ENCODE measurements around the gene DRAM1.

Gene DRAM1

DNA sequence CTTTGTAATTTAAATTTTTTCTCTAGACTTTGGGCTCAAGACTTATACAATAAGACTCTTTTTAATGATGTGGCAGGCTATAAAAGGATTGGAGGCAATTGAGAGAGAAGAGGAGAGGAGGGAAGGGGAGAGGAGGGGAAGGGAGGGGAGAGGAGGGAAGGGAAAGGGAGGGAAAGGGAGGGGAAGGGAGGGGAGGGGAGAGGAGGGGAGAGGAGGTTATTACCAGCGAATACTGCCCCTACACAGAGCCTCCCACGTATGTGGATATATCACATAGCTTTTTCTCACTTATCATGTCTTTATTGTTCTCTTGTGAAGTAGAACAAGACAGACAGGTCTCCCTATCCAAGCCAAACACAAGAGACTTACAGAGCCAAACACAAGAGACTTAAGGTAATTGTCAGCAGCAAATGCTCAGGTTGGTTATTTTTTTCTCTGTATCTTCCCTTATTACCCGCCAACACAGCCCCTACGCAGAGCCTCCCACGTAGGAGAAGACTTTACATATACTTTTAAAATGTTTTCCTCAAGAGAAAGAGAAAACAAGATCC is 63.1 kb downstream of the DRAM1 start:
- DNase-seq = no peak

DNA sequence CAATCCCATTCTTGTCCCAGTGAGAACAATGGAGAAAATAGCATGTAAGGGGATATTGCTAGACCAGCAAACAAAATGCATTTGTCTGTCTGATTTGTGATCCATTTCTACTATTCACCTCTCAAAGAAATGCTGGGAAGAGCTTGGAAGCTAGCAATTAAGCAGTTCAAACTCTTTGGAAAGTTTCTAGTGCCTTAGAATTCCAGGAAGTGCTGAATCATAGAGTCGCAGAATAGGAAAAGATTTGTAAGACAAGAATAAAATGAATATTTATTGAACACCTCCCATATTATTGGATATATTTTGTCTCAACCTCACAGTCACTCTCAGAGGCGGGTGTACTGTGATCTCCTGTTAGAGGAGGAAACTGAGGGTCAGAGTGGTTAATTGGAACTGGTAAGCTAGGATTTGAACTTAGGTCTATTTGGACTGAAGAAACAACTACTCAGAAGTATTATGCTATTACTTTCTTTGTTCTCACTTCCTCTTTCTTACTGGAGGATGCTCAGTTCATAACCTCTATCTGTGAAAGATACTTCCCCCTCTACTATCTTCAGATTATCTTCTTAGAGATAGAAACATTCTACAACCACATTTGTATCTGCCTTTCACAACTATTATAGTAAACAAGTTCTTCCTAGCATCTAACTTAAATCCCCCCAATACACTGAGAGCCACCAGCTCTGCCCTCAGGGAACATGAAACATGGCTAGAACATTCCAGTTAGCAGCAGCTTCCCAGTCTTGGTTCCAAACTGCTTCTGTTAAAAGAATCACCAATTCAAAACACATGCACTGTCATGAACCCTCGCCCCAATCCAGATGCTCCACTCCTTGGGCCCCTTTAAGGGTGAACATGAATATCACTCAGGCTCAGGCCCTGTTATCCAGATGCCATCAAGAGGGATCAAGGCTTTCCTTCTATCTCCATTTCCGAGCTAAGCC is 64.2 kb downstream of the DRAM1 start:
- DNase-seq = no peak

DNA sequence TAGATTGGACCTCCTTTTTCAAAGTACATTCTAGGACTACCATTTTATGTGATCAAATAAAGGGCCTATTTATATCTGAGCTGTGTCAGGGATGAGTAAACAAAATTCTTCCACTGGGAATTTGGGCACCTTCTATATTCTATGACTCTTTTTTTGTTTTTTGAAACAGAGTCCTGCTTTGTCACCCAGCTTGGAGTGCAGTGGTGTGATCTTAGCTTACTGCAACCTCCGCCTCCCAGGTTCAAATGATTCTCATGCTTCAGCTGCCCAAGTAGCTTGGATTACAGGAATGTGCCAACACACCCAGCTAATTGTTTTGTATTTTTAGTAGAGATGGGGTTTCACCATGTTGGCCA is 64.8 kb downstream of the DRAM1 start:
- DNase-seq = no peak

DNA sequence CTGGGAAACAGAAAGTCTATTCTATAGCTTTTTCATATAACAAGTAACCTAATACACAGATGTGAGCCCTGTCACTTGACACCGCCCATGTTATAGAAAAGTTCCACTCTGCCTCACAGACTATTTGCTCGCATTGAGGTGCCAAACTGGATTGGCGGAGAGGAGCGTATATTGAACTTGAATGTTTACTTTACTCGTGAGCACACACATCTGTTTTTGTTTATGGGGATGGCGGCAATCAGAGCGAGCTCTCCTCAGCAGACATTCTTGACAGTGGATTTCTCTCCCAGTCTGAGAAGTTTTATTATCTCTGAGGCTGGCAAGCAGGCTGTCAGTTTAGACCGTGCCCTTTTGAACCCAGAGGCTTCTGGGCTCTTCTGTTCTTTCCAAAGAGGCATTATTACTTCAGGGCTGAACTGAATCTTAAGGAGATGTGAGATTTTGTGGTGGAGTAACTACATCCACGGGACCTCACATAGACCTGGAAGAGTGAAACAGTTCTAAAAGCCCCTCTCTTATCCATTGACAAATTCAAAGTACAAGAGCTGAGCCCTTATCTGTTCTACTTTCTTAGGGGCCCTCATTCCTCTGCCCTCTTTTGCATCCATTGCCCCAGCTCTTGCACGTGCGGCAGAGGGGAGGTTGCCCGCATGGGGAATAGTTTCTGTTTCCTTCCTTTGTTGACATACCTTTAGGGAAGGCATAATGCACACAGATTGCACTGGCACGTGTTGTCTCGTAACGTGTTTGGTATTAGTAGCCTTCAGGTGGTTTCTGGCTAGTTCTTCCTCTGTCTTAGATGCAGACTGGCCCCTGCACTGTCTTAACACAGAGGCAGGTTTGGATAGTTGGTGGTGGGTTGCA is 68.2 kb downstream of the DRAM1 start:
- no peak for DNase-seq

DNA sequence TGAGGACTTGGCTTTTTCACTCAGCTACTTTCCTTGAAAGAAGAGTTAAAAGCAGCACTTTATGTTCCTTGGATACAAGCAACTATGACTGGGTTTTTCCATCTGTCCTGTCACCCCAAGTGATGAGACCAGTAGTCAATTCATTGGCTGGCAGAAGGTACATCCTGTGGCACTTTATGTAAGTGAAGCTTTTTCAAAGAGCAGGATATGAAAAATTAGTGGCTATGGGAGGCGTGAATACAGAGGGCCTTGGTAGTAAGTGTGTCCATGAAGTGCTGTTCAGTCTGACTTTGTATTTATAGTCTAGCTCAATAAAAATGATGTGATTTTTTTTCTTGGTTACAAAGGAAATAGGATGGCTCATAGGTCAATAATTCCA is 68.8 kb downstream of the DRAM1 start:
- no peak for DNase-seq

DNA sequence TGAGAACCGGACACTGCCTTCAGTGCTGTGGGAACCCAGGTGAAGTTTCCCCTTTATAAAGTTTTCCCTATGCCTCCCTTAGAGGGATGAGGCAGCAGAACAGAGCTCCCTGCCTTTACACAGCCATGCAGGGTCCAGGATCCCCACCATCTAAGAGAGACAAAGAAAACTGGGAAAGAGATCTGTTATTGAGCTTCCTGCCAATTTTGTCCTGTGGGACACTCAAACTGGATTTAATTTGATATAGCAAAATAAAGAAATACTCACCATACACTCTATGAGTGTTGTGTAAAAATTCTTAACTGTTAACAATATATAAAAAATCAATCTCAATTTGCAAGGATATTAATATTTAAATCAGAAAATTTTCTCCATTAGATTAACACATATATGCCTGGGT is 69.9 kb downstream of the DRAM1 start:
- DNase-seq = no peak

DNA sequence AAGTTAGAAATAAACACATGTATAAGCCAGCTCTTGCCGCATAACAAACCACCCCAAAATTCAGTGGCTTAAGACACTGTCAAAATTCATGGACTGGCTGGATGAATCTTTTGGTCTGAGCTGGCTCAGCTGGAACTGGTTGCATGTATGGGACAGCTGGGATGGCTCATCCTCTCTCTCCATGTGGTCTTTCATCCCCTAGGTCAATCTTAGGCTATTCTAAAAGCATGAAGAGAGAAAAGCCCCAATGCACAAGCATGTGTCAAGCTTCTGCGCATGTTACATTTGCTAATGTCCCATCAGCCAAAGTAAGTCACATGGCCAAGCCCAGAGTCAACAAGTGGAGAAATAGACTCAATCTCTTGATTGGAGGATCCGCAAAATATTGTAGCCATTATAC is 71.0 kb downstream of the DRAM1 start:
- DNase-seq = no peak

DNA sequence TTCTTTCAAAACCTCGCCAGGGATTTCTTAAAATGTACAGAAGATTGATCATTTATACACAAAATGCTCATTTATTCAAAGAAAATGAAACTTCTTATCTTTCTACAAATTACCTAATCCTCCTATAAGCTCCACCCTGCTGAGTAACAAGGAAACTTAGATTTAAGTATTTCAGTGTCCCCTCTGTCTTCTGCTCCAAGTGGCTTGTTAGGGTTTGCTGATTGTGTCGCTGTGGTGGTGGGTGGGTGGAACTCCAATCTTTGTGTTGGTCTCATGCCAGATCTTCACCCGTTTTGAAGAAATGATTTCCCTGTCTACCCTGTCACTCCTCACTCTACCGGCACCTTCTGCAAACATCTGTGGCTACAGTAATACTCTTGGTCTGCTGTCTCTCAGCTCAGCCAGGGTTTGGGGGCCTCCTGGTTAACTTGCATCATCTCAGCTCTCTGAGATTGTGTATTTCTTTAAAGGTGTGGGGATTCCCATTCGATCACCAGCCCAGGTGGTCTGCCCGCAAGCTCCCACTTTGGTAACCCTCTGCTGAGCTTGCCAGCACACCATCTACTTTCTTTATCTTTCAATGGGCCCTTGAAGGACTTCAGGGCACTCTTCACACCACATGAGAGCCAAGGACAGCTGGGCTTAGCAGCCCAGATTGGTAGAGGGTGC is 73.8 kb downstream of the DRAM1 start:
- DNase-seq = no peak

DNA sequence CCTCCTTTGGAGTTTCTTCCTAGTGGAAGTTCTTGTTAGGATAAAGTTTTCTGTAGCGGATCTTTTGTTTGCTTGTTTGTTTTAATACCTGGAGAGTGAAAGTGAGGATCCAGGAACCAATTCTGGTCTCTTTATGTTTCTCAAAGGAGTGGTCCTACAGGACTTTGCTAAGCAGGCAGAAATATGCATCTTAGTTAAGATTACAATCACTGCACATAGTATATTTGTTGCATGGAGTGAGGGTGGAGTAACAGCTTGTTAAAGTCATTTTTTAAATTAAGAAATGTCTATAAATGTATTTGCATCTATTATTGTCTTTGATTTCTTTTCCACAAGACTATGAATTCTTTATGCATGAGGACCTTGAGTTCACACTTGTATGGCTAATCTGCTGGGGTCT is 76.7 kb downstream of the DRAM1 start:
- no peak for DNase-seq

DNA sequence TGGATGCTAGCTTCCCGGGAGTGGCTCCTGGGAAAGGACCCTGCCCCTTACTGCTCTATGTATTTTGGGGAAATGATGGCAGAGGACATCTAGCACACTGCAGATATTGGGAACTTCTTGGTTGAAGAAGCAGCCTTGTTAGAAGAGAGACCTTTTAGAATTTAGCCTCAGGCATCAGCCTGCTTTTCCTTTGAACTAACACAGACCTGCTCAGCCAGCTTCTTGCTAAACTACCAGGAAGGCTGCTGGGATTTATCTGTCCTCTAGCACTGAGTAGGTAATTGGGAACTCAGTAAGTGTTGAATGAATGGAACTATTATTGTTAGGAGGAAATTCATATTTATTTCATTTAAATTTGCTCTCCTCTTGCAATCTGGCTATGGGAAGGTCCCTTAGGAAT is 77.3 kb downstream of the DRAM1 start:
- DNase-seq = no peak

DNA sequence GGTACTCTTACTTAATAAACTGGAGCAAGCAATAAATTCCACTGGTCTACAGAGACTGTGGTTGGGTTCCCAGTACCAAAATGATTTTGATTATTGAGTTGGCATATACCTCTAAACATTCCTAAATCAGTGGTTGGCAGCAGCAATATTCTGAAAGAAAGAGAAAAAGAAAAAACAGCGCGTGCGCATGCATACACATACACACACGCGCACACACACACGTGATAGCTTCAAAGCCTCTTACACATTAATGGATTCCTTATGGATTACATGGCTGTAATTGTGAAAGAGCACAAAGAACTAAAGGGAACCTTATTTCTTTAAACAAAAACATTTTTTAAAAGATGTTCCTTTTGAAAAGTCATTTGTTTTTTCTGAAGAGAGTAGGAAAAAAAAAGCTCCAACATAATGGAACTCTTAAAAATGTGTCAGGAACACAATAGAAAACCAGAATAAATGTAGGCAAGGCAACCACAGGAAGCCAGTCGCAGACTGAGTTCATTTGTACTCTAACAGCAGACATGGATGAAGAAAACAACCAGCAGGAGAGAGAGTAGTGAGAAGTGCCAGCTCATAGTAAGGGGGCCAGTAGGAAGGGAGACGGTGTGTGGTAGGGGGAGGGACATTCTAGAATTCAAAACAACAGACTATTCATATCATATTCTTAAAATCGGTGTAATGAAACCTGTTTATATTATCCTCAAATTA is 80.0 kb downstream of the DRAM1 start:
- DNase-seq = peak in 1 of 56 donors; percentile 2

DNA sequence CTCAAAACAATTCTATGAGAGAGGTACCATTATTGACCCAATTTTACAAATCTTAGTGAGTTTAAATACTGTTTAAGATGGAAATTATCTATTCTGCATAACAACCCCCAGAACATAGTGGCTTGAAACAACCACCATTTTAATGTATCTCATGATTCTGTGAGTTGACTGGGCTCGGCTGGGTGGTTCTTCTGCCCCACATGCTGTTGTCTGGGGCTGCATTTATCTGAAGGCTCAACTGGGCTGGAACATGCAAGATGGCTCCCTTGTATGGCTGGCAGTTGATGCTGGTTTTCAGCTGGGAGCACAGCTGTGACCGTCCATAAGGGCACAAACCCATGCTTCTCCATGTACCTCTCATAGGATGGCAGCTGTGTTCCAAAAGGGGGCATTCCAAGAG is 82.2 kb downstream of the DRAM1 start:
- no peak for DNase-seq

DNA sequence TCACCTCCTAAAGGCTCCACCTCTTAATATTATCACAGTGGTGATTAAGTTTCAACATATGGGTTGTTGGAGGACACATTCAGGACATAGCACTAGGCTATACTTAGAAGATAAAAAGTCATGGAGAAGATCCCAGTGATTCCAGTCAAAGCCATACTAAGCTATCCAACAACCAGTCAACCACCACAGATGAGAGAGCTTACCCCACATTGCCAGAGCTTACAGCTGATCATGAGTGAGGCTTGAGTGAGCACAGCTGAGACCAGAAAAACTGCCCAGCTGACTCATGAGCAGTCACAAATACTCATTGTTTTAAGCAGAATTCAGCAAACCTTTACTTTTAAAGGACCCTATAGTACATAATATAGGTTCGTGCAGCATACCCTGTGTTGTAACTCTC is 85.1 kb downstream of the DRAM1 start:
- DNase-seq = no peak

DNA sequence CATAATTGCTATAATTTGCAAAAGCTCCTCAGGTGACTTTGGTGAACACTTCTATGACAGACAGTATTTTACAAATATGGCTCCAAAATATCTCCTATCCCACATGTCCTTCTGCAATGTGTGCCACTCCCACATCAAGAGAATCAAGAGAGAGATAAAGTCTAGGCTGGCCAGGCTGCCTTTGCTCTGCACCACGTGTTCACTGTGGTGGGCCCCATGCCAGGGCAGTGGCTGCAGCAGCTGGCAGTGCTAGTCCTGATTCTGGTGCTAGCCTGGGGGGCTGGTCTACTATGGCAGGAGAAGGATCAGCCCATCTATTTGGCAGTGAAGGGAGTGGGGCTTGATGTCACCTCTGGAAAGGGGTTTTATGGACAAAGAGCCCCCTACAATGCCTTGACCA is 86.3 kb downstream of the DRAM1 start:
- peak in 9 of 56 donors; percentile 0 to 14 (median 5) for DNase-seq

DNA sequence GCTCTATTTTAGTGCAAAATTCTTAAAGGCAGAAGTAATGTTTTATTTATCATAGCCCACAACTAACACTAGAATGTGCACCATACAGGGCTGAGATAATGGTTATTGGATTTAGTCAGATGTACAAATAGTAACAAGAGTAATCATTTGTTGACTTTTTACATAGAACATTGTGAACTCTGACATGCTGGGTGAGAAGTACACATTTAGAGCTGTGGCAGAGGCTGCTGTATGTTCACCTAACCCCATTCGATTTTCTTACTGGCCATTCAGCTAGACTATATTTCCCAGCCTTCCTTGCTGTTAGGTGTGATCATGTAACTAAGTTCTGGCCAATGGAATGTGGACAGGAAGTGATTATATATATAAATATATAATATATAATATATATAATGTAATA is 89.1 kb downstream of the DRAM1 start:
- DNase-seq = no peak

DNA sequence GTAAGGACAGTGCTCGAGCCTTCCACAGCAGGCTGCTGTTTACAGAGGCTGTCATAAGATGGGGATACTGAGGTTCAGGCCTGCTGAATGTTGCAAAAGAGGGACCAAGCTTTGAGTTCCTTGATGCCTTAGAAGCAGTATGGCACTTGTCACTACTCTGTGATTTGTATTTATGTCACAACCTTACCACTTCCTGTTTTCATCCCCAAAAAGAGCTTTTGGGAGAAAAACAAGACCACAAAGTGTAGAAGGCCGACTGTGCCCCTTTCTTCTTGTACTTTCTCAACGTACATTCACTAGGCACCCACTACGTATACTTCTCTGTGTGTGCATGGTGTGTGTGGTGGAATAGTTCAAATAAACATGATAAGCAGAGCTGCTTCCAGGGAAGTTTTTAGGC is 90.1 kb downstream of the DRAM1 start:
- no peak for DNase-seq

DNA sequence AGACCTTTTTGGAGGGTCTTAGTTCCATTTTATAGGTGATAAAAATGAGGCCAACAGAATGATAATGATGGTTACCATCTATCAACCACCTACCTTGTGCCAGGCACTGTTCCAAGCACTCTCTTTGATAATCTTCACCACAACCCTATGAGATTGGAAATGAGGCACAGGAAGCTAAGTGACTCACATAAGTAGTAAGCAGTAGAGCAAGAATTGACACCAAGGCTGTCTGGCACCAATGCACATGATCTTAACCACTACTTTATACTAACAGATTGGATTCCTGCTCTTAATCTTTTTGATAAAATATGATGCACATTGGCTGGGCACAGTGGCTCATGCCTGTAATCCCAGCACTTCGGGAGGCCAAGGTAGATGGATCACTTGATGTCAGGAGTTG is 91.4 kb downstream of the DRAM1 start:
- no peak for DNase-seq

Measured in amygdala (tissue), 56 donors.